ENCODE data around the gene STPG2.
"Not testable (repeated sequence)": the region's sequence is repeated elsewhere in the genome, so short reads cannot be mapped to it uniquely, and the experiment has no call there.

The STPG2 gene

GRCh38 chr4:97942137-97942536, 201.1 kb downstream of the STPG2 start:
- no peak for DNase-seq (ENCODE audit: low read depth)

- DNase-seq (ENCODE audit: low read depth), result no peak
These were observed 205.1 kb downstream of the STPG2 start for GRCh38 chr4:97938141-97938540.

GRCh38 chr4:97924341-97924958, 218.8 kb downstream of the STPG2 start:
- DNase-seq (ENCODE audit: low read depth), result no peak

GRCh38 chr4:97923096-97923495, 220.2 kb downstream of the STPG2 start:
- no peak for DNase-seq (ENCODE audit: low read depth)

GRCh38 chr4:97917115-97917514, 226.2 kb downstream of the STPG2 start:
- DNase-seq (ENCODE audit: low read depth), result no peak

GRCh38 chr4:97912156-97912555, 231.1 kb downstream of the STPG2 start:
- no peak for DNase-seq (ENCODE audit: low read depth)

GRCh38 chr4:97911236-97911906, 231.9 kb downstream of the STPG2 start:
- DNase-seq (ENCODE audit: low read depth), result no peak

- no peak for DNase-seq (ENCODE audit: low read depth)
These were observed 233.3 kb downstream of the STPG2 start for GRCh38 chr4:97910005-97910404.

GRCh38 chr4:97903436-97904189, 239.7 kb downstream of the STPG2 start:
- not testable (repeated sequence) for DNase-seq (ENCODE audit: low read depth)

GRCh38 chr4:97900229-97900628, 243.0 kb downstream of the STPG2 start:
- no peak for DNase-seq (ENCODE audit: low read depth)

- DNase-seq (ENCODE audit: low read depth), result no peak
These were observed 250.5 kb downstream of the STPG2 start for GRCh38 chr4:97892592-97893266.

- no peak for DNase-seq (ENCODE audit: low read depth)
These were observed 263.3 kb downstream of the STPG2 start for GRCh38 chr4:97879942-97880341.

- no peak for DNase-seq (ENCODE audit: low read depth)
These were observed 275.2 kb downstream of the STPG2 start for GRCh38 chr4:97868097-97868496.

GRCh38 chr4:97867557-97868091, 275.7 kb downstream of the STPG2 start:
- no peak for DNase-seq (ENCODE audit: low read depth)

GRCh38 chr4:97866821-97867556, 276.3 kb downstream of the STPG2 start:
- DNase-seq (ENCODE audit: low read depth), result no peak

- no peak for DNase-seq (ENCODE audit: low read depth)
These were observed 292.2 kb downstream of the STPG2 start for GRCh38 chr4:97851115-97851514.

- DNase-seq (ENCODE audit: low read depth), result no peak
These were observed 297.5 kb downstream of the STPG2 start for GRCh38 chr4:97845758-97846157.

- DNase-seq (ENCODE audit: low read depth), result no peak
These were observed 301.8 kb downstream of the STPG2 start for GRCh38 chr4:97841512-97841911.

- no peak for DNase-seq (ENCODE audit: low read depth)
These were observed 306.6 kb downstream of the STPG2 start for GRCh38 chr4:97836662-97837061.

GRCh38 chr4:97828646-97829045, 314.6 kb downstream of the STPG2 start:
- no peak for DNase-seq (ENCODE audit: low read depth)

GRCh38 chr4:97819294-97819693, 324.0 kb downstream of the STPG2 start:
- DNase-seq (ENCODE audit: low read depth), result no peak

- no peak for DNase-seq (ENCODE audit: low read depth)
These were observed 330.5 kb downstream of the STPG2 start for GRCh38 chr4:97812768-97813167.
